Endothelial cell of umbilical vein (primary cell): ENCODE measurements around the gene SAMD11. TPM values are rescaled to one million over a fixed set of nuclear protein-coding genes. Genes with fewer than 3 reads are reported as not detected.

Experiments used
- BruUV-seq: library from RNA; stranded (reverse); fragments of 400-500 nt; replicated peaks from 2 replicates; lab custom pipeline; 2021; lab: Mats Ljungman, UMichigan
- CTCF ChIA-PET: fragments of 300-600, 350-600 bp; sonication (Branson Sonifier 250); formaldehyde crosslinking; loops from one replicate; lab custom pipeline; 2021; ENCODE audit warnings: antibody characterized with exemption, inconsistent platforms; lab: Charles Lee
- POLR2A ChIA-PET: fragments of 300-600, 350-600 bp; sonication (Branson Sonifier 250); formaldehyde crosslinking; loops from one replicate; lab custom pipeline; 2021; ENCODE audit warnings: antibody characterized with exemption, inconsistent platforms; lab: Charles Lee
- DNase-seq: peaks from one replicate; pipeline ENCODE4 v3.0.0-alpha.2; 2011; ENCODE audit warnings: low read depth, low spot score
- FAIRE-seq: peaks from 2 replicates; lab custom pipeline; 2011; peaks lifted over from hg19 to GRCh38; lab: Jason Lieb, UNC
- H2AFZ ChIP-seq: 2 replicates; pipeline ENCODE4 v1.6.0; 2012; ENCODE audit warnings: low read depth, low read length, control low read depth, inconsistent platforms
- H3K27ac ChIP-seq: 2 replicates; pipeline ENCODE4 v1.5.1; 2011; ENCODE audit warnings: low read depth, mild to moderate bottlenecking, control low read depth, low read length, moderate library complexity; ENCODE audit not compliant: insufficient read depth
- H3K27me3 ChIP-seq, 2 experiments: 2 replicates each; pipeline versions ENCODE4 v1.6.0 to v1.6.1; 2011; ENCODE audit warnings: low read length in 2 of 2, mixed read lengths in 1 of 2; ENCODE audit not compliant: control insufficient read depth in 2 of 2, insufficient read depth in 2 of 2
- H3K36me3 ChIP-seq, 2 experiments: 2 replicates in 1 of 2; 3 replicates in 1 of 2; pipeline ENCODE4 v1.5.1; 2011; ENCODE audit warnings: low read length in 2 of 2, mild to moderate bottlenecking in 1 of 2, moderate library complexity in 1 of 2; ENCODE audit not compliant: control insufficient read depth in 2 of 2, insufficient read depth in 2 of 2; ENCODE audit errors: extremely low read depth in 1 of 2
- H3K4me1 ChIP-seq: 3 replicates; pipeline ENCODE4 v1.5.1; 2011; ENCODE audit warnings: mild to moderate bottlenecking, low read length; ENCODE audit not compliant: control insufficient read depth, insufficient read depth; ENCODE audit errors: extremely low read depth
- H3K4me2 ChIP-seq: 2 replicates; pipeline ENCODE4 v1.6.1; 2011; ENCODE audit warnings: low read length, control low read depth, mixed read lengths; ENCODE audit not compliant: insufficient read depth
- H3K4me3 ChIP-seq, 3 experiments: fragments of 200-600 bp in 1 of 3; sonication (generic), shearing (Covaris generic) in 1 of 3; replicated peaks in 1 of 3; 2 replicates each; pipeline ENCODE4 v1.5.1; 2011 to 2016; ENCODE audit warnings: control low read depth in 3 of 3, low read length in 3 of 3, mild to moderate bottlenecking in 2 of 3, inconsistent platforms in 1 of 3, low read depth in 1 of 3, moderate library complexity in 1 of 3; ENCODE audit not compliant: insufficient read depth in 1 of 3
- H3K79me2 ChIP-seq: 2 replicates; pipeline ENCODE4 v1.6.0; 2012; ENCODE audit warnings: low read length, inconsistent platforms; ENCODE audit not compliant: control insufficient read depth, insufficient read depth
- H3K9ac ChIP-seq: replicated peaks from 2 replicates; pipeline ENCODE3; 2011; ENCODE audit warnings: low read length, control low read depth; ENCODE audit not compliant: insufficient read depth; ENCODE audit errors: extremely low read depth
- H3K9me1 ChIP-seq: replicated peaks from 3 replicates; pipeline ENCODE4 v1.6.0; 2011; ENCODE audit warnings: mild to moderate bottlenecking, low read length; ENCODE audit not compliant: control insufficient read depth, insufficient read depth; ENCODE audit errors: extremely low read depth
- H3K9me3 ChIP-seq: replicated peaks from 2 replicates; pipeline ENCODE4 v1.5.1; 2012; ENCODE audit warnings: low read length, inconsistent platforms; ENCODE audit not compliant: control insufficient read depth, insufficient read depth
- H4K20me1 ChIP-seq: replicated peaks from 2 replicates; pipeline ENCODE3; 2011; ENCODE audit warnings: mild to moderate bottlenecking, low read length; ENCODE audit not compliant: control insufficient read depth, insufficient read depth; ENCODE audit errors: extremely low read depth
- EZH2 ChIP-seq: IDR thresholded peaks from 2 replicates; pipeline ENCODE4 v1.6.1; 2012; ENCODE audit warnings: borderline replicate concordance, low read depth, mild to moderate bottlenecking, moderate library complexity, low read length, inconsistent platforms; ENCODE audit not compliant: severe bottlenecking
- FOS ChIP-seq: IDR thresholded peaks from 2 replicates; pipeline ENCODE4 v1.6.1; 2011; ENCODE audit warnings: mild to moderate bottlenecking, low read length, moderate library complexity, borderline replicate concordance; ENCODE audit not compliant: insufficient read depth
- GATA2 ChIP-seq: IDR thresholded peaks from 2 replicates; pipeline ENCODE4 v1.7.0; 2011; ENCODE audit warnings: low read depth, mild to moderate bottlenecking, moderate library complexity, mixed read lengths, low read length; ENCODE audit not compliant: insufficient read length, insufficient read depth
- JUN ChIP-seq: IDR thresholded peaks from 2 replicates; pipeline ENCODE4 v1.6.1; 2011; ENCODE audit warnings: borderline replicate concordance, low read depth; ENCODE audit not compliant: insufficient read length, insufficient read depth
- MYC ChIP-seq: IDR thresholded peaks from one replicate; pipeline ENCODE4 v1.6.1; 2011; ENCODE audit warnings: mild to moderate bottlenecking, low read depth, low read length
- POLR2A ChIP-seq: IDR thresholded peaks from 2 replicates; pipeline ENCODE4 v1.6.1; 2012; ENCODE audit warnings: low read depth, mild to moderate bottlenecking, control low read depth, low read length
- POLR2AphosphoS5 ChIP-seq: IDR thresholded peaks from 2 replicates; pipeline ENCODE4 v1.6.1; 2012; ENCODE audit warnings: low read depth, mild to moderate bottlenecking, control low read depth, low read length, moderate library complexity; ENCODE audit not compliant: insufficient read depth
- dilution Hi-C: fragments of 300-500 bp; cut with MboI; formaldehyde crosslinking; loops from one replicate; pipeline ENCODE4 v1.15.0; 2019; ENCODE audit warnings: low sequenced_read_pairs; ENCODE audit not compliant: extremely low pct_ligation_motif_present
- intact Hi-C: fragments of 100-400 bp; cut with micrococcal nuclease; formaldehyde crosslinking; loops from one replicate; pipeline ENCODE4 v1.10.0; 2022
- polyA plus RNA-seq, 4 experiments: library from polyadenylated mRNA; depleted of rRNA in 3 of 4; stranded (reverse) in 3 of 4; unstranded in 1 of 4; fragments of >200 nt; gene quantifications; 2 replicates each; pipeline versions ENCODE4 v1.2.1 to v1.2.3, GENCODE V29; 2011 to 2012; ENCODE audit warnings: missing spikeins in 1 of 4
- total RNA-seq: library from RNA; stranded (reverse); gene quantifications from 2 replicates; pipeline ENCODE4 v1.2.3, GENCODE V29; 2021
- TF ChIP-seq, protein P1 (sequence below), 2 donors: IDR thresholded peaks; 1 replicate in 1 of 2; 2 replicates in 1 of 2; pipeline ENCODE4 v1.5.1; 2011; ENCODE audit warnings: low read length in 2 of 2, mild to moderate bottlenecking in 2 of 2, moderate library complexity in 2 of 2, control low read depth in 1 of 2, inconsistent platforms in 1 of 2, low read depth in 1 of 2; ENCODE audit not compliant: insufficient read depth in 1 of 2; ENCODE audit errors: extremely low read depth in 1 of 2
- TF ChIP-seq, protein P2 (sequence below): IDR thresholded peaks from 2 replicates; pipeline ENCODE4 v1.6.1; 2011; ENCODE audit not compliant: insufficient read depth, insufficient read length

The SAMD11 gene
- total and polyA plus RNA-seq, 2 donors (not counting 3 experiments of a cell fraction or from before 2014, with no cell fraction given), result not detected

DNA sequence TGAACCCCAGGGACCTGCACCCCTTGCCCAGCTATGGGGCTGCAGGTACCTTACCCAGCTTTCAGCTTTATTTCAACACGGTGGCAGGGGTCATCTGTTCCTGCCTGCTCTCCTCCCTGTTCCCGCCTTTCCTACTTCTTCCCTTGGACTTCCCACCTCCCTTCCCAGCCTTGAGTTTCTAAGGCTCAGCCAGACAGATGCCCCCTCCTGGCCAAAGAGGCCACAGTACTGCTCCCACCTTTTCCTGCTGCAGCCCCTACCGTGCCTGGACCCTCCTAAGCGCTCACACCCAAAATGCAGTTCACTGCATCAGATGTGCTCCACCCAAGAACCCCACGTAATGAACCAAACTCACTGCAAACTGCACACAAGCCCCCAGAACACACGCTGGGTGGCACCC is 27.6 kb downstream of the SAMD11 start:
- Histone ChIP-seq H3K9me1 (no peaks in the 10 kb centered on the region), H3K27ac (no peak overlapping the region), H2AFZ (no peak overlapping the region), H3K4me3 (no peak overlapping the region), H3K9ac (no peak overlapping the region), H3K9me3 (no peaks in the 10 kb centered on the region), H3K27me3 (no peaks in the 10 kb centered on the region), H3K79me2 (no peaks in the 10 kb centered on the region), H3K4me1 (no peaks in the 10 kb centered on the region), H3K4me2 (no peak overlapping the region), H3K36me3 (peaks cover 0 to 72% of the 10 kb centered on the region in 2 experiments), H4K20me1 (no peaks in the 10 kb centered on the region)
- TF ChIP-seq POLR2A, result no peak
- TF ChIP-seq, protein P1, sequence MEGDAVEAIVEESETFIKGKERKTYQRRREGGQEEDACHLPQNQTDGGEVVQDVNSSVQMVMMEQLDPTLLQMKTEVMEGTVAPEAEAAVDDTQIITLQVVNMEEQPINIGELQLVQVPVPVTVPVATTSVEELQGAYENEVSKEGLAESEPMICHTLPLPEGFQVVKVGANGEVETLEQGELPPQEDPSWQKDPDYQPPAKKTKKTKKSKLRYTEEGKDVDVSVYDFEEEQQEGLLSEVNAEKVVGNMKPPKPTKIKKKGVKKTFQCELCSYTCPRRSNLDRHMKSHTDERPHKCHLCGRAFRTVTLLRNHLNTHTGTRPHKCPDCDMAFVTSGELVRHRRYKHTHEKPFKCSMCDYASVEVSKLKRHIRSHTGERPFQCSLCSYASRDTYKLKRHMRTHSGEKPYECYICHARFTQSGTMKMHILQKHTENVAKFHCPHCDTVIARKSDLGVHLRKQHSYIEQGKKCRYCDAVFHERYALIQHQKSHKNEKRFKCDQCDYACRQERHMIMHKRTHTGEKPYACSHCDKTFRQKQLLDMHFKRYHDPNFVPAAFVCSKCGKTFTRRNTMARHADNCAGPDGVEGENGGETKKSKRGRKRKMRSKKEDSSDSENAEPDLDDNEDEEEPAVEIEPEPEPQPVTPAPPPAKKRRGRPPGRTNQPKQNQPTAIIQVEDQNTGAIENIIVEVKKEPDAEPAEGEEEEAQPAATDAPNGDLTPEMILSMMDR (IDR thresholded peaks at IDR 0.05; ENCODE audit: extremely low read depth in 1 of 2, insufficient read depth in 1 of 2, low read depth in 1 of 2, low read length in 2 of 2), result peak; percentile 20 to 52
- FAIRE-seq (no peak), DNase-seq (no peak)
- CTCF ChIA-PET, result interaction anchor here (0.7 to 1.1 kb wide), 3 partner anchors 8 to 47 kb away, joined by 3 to 6 read pairs (median 4); no protein-coding TSS in a partner anchor
- POLR2A ChIA-PET, result no interaction called here
- dilution Hi-C loops (no loop called here), intact Hi-C loops (loop anchor here (1.0 kb wide), 1 partner anchor 47 kb away; no protein-coding TSS in a partner anchor)
- BruUV-seq, result no TSS peak

DNA sequence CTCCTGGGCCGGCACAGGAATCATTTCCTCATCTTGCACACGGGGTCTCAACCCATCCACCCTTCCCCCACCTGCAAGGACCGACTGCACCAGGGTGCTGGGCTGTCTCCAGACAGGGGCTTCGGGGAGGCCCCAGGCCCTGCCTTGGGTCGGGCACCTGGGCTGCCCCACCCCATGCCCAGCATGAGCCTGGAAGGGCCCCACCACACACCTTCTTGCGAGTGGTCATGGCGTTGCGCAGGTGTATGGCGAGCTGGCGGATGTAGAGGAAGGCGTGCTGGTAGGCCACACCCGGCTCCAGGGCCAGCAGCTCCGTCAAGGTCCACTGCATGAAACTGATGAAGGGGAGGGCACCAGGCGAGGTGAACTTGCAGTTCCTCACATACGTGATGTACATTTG is 28.5 kb downstream of the SAMD11 start:
- intact Hi-C loops (no loop called here), dilution Hi-C loops (no loop called here)
- ChIA-PET CTCF (interaction anchor here (0.7 to 1.1 kb wide), 3 partner anchors 9 to 48 kb away, joined by 3 to 6 read pairs (median 4); no protein-coding TSS in a partner anchor), POLR2A (no interaction called here)
- TF ChIP-seq GATA2 (no peak), POLR2A (no peak), JUN (no peak), EZH2 (no peak), FOS (no peak), MYC (no peak), POLR2AphosphoS5 (no peak)
- TF ChIP-seq, protein P2, sequence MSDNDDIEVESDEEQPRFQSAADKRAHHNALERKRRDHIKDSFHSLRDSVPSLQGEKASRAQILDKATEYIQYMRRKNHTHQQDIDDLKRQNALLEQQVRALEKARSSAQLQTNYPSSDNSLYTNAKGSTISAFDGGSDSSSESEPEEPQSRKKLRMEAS, result no peak
- TF ChIP-seq, protein P1 (IDR thresholded peaks at IDR 0.05; ENCODE audit: extremely low read depth in 1 of 2, insufficient read depth in 1 of 2, low read depth in 1 of 2, low read length in 2 of 2), result no peak
- Histone ChIP-seq H3K4me1 (no peaks in the 10 kb centered on the region), H3K9ac (no peak overlapping the region), H3K9me1 (no peaks in the 10 kb centered on the region), H3K79me2 (peaks cover under 1% of the 10 kb centered on the region), H3K9me3 (no peaks in the 10 kb centered on the region), H3K36me3 (peaks cover 0 to 72% of the 10 kb centered on the region in 2 experiments), H3K27me3 (no peaks in the 10 kb centered on the region), H4K20me1 (no peaks in the 10 kb centered on the region), H3K27ac (no peak overlapping the region), H3K4me2 (no peak overlapping the region), H3K4me3 (no peak overlapping the region), H2AFZ (no peak overlapping the region)
- BruUV-seq, result no TSS peak
- DNase-seq, result no peak
- FAIRE-seq, result no peak
